WI38 (cell line): Measurements from ENCODE around the gene STK32C.

Source experiments
- H3K4me3 ChIP-seq: 2 replicates; pipeline ENCODE4 v1.5.1; 2011; ENCODE audit warnings: low read depth, mild to moderate bottlenecking, control low read depth, low read length
- TF ChIP-seq, protein P1 (sequence below): IDR thresholded peaks from 2 replicates; pipeline ENCODE4 v1.5.1; 2012; ENCODE audit warnings: low read depth, mild to moderate bottlenecking, control low read depth, low read length

The STK32C gene

DNA sequence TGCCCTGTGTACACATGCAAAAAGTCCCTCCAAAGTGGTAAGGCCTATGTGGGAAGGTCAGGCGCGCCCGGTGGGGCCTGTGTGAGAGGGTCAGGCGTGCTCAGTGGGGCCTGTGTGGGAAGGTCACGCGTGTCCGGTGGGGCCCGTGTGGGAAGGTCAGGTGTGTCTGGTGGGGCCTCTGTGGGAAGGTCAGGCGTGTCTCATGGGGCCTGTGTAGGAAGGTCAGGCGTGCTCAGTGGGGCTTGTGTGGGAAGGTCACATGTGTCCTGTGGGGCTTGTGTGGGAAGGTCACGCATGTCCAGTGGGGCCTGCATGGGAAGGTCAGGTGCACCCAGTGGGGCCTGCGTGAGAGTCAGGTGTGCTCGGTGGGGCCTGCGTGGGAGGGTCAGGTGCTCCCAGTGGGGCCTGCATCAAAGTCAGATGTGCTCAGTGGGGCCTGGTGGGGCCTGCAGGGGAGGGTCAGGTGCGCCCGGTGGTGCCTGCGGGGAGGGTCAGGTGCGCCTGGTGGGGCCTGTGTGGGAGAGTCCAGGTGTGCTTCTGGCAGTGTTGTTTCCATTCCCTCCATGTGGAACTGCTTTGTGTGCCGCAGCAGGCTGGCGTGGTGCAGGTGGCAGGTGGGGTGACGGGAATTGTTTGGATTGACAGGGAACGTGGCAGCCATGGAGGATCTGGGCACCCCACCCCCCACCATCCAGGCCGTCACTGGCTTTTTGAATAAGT is 39.6 kb upstream of the STK32C start:
- TF ChIP-seq, protein P1, sequence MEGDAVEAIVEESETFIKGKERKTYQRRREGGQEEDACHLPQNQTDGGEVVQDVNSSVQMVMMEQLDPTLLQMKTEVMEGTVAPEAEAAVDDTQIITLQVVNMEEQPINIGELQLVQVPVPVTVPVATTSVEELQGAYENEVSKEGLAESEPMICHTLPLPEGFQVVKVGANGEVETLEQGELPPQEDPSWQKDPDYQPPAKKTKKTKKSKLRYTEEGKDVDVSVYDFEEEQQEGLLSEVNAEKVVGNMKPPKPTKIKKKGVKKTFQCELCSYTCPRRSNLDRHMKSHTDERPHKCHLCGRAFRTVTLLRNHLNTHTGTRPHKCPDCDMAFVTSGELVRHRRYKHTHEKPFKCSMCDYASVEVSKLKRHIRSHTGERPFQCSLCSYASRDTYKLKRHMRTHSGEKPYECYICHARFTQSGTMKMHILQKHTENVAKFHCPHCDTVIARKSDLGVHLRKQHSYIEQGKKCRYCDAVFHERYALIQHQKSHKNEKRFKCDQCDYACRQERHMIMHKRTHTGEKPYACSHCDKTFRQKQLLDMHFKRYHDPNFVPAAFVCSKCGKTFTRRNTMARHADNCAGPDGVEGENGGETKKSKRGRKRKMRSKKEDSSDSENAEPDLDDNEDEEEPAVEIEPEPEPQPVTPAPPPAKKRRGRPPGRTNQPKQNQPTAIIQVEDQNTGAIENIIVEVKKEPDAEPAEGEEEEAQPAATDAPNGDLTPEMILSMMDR, result no peak

DNA sequence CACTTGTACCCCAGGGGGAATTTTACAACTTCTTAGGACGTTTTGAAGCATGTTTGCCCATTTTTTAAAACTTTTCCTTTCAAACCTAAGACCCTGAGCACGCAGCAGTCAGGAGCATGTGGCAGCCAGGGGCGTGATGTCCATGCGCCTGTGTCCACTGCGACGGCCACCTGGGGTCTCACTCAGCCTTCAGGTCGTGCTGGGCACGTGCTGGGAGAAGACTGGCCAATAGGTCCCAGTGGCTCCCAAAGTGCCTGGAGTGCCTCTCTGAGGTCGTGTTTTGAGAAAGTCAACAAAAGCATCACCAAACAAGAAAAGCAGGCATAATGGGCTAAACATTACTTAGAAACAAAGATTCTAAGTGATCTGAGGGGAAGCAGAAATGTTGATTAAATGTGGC is 39.1 kb upstream of the STK32C start:
- H3K4me3 ChIP-seq, result no peak overlapping the region
- TF ChIP-seq, protein P1, result no peak

More for the DNA sequence above, 39.6 kb upstream of the STK32C start:
- H3K4me3 ChIP-seq, result no peak overlapping the region

DNA sequence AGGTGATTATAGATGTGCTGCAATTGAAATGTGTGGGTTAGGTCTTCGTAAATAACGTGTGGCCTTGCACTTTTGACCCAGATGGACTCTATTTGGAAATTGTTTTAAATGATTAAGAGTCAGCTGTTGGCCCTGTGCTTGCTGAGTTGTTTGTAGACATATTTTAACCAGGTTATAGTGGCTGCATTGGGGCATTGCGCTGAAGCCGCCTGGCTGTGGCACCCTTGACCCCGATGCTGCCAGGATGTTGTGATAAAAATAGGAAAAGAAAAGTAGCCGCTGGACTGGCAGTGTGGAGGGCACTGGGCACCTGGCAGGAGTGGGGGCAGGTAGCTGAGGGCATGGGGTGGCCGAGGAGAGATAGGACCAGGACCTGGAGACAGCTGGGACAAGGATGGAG is 37.6 kb upstream of the STK32C start:
- H3K4me3 ChIP-seq, result no peak overlapping the region
- TF ChIP-seq, protein P1, result no peak

DNA sequence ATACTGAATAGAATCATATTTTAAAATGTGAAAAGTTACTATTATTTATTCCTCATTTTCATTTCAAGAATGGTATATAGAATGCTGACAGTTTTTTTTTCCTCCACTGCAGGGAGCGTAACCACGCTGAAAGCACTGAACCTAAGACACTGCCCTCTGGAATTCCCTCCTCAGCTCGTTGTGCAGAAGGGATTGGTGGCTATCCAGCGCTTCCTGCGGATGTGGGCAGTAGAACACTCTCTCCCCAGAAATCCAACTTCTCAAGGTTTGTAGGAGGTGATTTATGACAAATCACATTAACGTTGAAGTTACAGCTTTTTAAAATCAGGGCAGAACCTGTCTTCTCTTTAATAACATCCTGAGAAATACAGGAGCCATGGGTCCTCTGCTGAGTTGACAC is 36.6 kb upstream of the STK32C start:
- H3K4me3 ChIP-seq, result no peak overlapping the region
- TF ChIP-seq, protein P1, result no peak

DNA sequence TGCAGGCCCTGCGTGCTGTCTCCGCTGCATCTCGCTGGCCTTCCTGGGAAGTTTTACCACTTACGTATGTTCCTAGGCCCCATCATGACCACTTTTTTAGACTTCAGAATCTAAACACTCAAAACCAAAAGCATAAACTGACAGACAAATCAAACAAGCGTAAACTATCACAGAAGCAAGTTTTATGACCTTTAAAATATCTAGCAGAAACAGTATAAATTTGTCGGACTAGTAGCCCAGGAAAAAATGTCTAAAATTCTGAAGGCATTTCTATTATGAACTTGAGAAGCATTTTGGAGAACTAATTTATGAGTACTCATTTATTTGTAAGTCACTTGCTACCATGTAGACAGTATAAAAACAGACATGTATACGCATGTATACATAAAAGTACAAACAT is 34.8 kb upstream of the STK32C start:
- TF ChIP-seq, protein P1, result no peak
- no peak overlapping the region for H3K4me3 ChIP-seq

DNA sequence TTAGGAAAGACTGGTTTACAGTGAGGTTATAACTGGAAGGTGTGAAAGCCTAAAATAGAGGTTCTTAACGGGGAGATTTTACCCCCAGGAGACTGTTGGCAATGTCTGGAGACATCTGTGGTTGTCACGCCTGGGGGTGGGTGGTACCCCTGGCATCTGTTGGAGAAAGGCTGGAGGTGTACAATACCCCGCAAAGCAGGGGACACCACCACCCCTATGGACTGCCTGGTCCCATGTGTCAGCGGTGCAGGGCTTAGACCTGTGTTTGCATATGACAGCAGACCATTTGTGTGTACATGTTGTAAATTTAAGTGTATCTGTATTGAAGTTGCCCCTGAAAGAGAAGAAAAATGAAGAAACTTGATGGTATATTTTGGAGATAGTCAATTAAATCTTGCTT is 34.0 kb upstream of the STK32C start:
- H3K4me3 ChIP-seq, result no peak overlapping the region
- TF ChIP-seq, protein P1, result no peak

DNA sequence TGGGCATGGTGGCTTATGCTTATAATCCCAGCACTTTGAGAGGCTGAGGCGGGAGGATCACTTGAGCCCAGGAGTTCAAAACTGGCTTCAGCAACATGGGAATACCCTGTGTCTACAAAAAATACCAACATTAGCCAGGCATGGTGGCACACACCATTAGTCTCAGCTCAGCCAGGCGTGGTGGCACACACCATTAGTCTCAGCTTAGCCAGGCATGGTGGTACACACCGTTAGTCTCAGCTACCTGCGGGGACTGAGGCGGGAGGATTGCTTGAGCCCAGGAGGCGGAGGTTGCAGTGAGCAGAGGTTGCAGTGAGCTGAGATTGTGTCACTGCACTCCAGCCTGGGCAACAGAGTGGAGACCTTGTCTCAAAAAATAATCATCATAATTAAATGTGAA is 33.3 kb upstream of the STK32C start:
- TF ChIP-seq, protein P1, result no peak
- H3K4me3 ChIP-seq, result no peak overlapping the region
